Spleen (tissue), 11 donors: Measurements from ENCODE around the gene FTO. TPM values are rescaled to one million over a fixed set of nuclear protein-coding genes. Genes with fewer than 3 reads are reported as not detected.

Experiments
- DNase-seq: peaks from one replicate; pipeline ENCODE4 v3.0.0-alpha.2; 2020
- H3K27ac ChIP-seq, 8 donors: fragments of 200-600 bp; sonication (generic) in 7 of 8; 1 replicate in 4 of 8; 2 replicates in 4 of 8; pipeline versions ENCODE4 v1.5.0 to v1.8.0; 2016 to 2021; ENCODE audit warnings: inconsistent platforms in 4 of 8, mild to moderate bottlenecking in 4 of 8, moderate library complexity in 1 of 8
- H3K27me3 ChIP-seq, 7 donors: fragments of 200-600 bp; sonication (generic) in 6 of 7; replicated peaks in 1 of 7; 1 replicate in 4 of 7; 2 replicates in 3 of 7; pipeline versions ENCODE4 v1.5.0 to v1.8.0; 2016 to 2021; ENCODE audit warnings: inconsistent platforms in 3 of 7, mild to moderate bottlenecking in 1 of 7
- H3K36me3 ChIP-seq, 6 donors: fragments of 200-600 bp; sonication (generic) in 5 of 6; 1 replicate in 4 of 6; 2 replicates in 2 of 6; pipeline versions ENCODE4 v1.5.0 to v1.8.0; 2016 to 2021; ENCODE audit warnings: inconsistent platforms in 2 of 6
- H3K4me1 ChIP-seq, 6 donors: fragments of 200-600 bp; sonication (generic) in 5 of 6; 1 replicate in 3 of 6; 2 replicates in 3 of 6; pipeline versions ENCODE4 v1.5.0 to v1.8.0; 2016 to 2021; ENCODE audit warnings: inconsistent platforms in 3 of 6
- H3K4me3 ChIP-seq, 8 donors: fragments of 200-600 bp; sonication (generic) in 7 of 8; 1 replicate in 4 of 8; 2 replicates in 4 of 8; pipeline versions ENCODE4 v1.5.0 to v1.8.0; 2016 to 2021; ENCODE audit warnings: inconsistent platforms in 4 of 8, mild to moderate bottlenecking in 4 of 8, moderate library complexity in 2 of 8
- H3K9me3 ChIP-seq, 8 donors: fragments of 200-600 bp; sonication (generic) in 7 of 8; 1 replicate in 4 of 8; 2 replicates in 4 of 8; pipeline versions ENCODE4 v1.5.0 to v1.8.0; 2016 to 2021; ENCODE audit warnings: inconsistent platforms in 4 of 8
- CTCF ChIP-seq, 11 experiments: fragments of 200-600 bp in 7 of 11; fragments of 450-650 bp in 4 of 11; sonication (generic) in 4 of 11; IDR thresholded peaks in 8 of 11; conservative IDR thresholded peaks in 3 of 11; 1 replicate in 7 of 11; 2 replicates in 4 of 11; pipeline versions ENCODE4 v1.4.0 to v1.8.0; 2016 to 2021; ENCODE audit warnings: antibody characterized with exemption in 11 of 11, inconsistent platforms in 4 of 11, mild to moderate bottlenecking in 1 of 11
- POLR2A ChIP-seq, 3 donors: fragments of 450-650 bp; IDR thresholded peaks; one replicate each; pipeline ENCODE4 v1.5.1; 2017; ENCODE audit warnings: antibody characterized with exemption in 3 of 3, mild to moderate bottlenecking in 1 of 3
- POLR2AphosphoS5 ChIP-seq, 3 donors: sonication (generic); formaldehyde crosslinking; IDR thresholded peaks; one replicate each; pipeline ENCODE4 v1.5.1; 2017; ENCODE audit warnings: antibody characterized with exemption in 3 of 3
- WGBS, 5 donors: extraction: QIAGEN DNeasy Blood & Tissue Kit in 3 of 5; methylation state at CpG; one replicate each; pipeline versions ENCODE4 v1.1.5 to v1.1.7; 2013 to 2018; 5-methylcytosine and 5-hydroxymethylcytosine counted together
- intact Hi-C: fragments of 100-400 bp; cut with DNase I; formaldehyde crosslinking; loops from one replicate; pipeline ENCODE4 v1.15.0; 2023; ENCODE audit warnings: low total_unique reads
- polyA plus RNA-seq, 3 donors: library from polyadenylated mRNA; stranded (reverse); fragments of 200-250 nt; gene quantifications; one replicate each; pipeline ENCODE4 v1.2.1, GENCODE V29; 2013
- total RNA-seq, 7 donors: library from RNA; depleted of rRNA in 3 of 7; stranded (reverse); fragments of >200 nt in 3 of 7; fragmentation: NEBNext Ultra II Directional in 4 of 7; extraction: Animal tissue kit (Norgen Biotek cat#: 25700) in 4 of 7; gene quantifications; one replicate each; pipeline versions ENCODE4 v1.1.0 to v1.2.1, GENCODE V29; 2016 to 2021
- donor health status: healthy with polysubstance abuse.
- donor health status: DM: no; HTN: no; CAD: no; lungs with moderate emphysema.
- donor health status: DM: no; HTN: no; CAD: no.
- donor health status: Bipolar disorder and iron deficiency.
- donor health status: healthy.
- donor health status: DM: no; HTN: no; CAD: no.
- donor health status: DM: yes; HTN: yes; CAD: no.

FTO gene
- total and polyA plus RNA-seq, 10 donors = 6.8 to 89.8 (median 68.4) TPM

- no peak overlapping the region for H3K4me3 ChIP-seq
- peaks cover 0 to 5% (median 0%) of the 10 kb centered on the region in 6 donors for H3K36me3 ChIP-seq
- H3K4me1 ChIP-seq = no peaks in the 10 kb centered on the region
- no peak for DNase-seq
- intact Hi-C loops = no loop called here
- no peak for TF ChIP-seq POLR2A (IDR thresholded peaks at IDR 0.05)
- 91 to 96% (median 93%) methylated on average over 3 of the region's 3 CpGs for WGBS, 5 donors
- H3K27ac ChIP-seq = no peak overlapping the region
- H3K9me3 ChIP-seq = no peaks in the 10 kb centered on the region
- H3K27me3 ChIP-seq = no peaks in the 10 kb centered on the region
Observed at GRCh38 chr16:53989597-53989996, 285.6 kb downstream of the FTO start.

GRCh38 chr16:53991754-53992378 is 287.9 kb downstream of the FTO start:
- Histone ChIP-seq H3K36me3 (peaks cover 0 to 6% (median 0%) of the 10 kb centered on the region in 6 donors), H3K27me3 (no peaks in the 10 kb centered on the region), H3K27ac (no peak overlapping the region), H3K4me3 (no peak overlapping the region), H3K4me1 (no peaks in the 10 kb centered on the region), H3K9me3 (no peaks in the 10 kb centered on the region)
- WGBS, 5 donors = 29 to 43% (median 31%) methylated on average over 8 of the region's 8 CpGs
- TF ChIP-seq POLR2A (IDR thresholded peaks at IDR 0.05) (no peak), POLR2AphosphoS5 (IDR thresholded peaks at IDR 0.05) (no peak), CTCF (IDR thresholded peaks at IDR 0.05 in 8 of 11, conservative IDR thresholded peaks at IDR 0.05 in 3 of 11) (no peak)
- DNase-seq = no peak
- intact Hi-C loops = no loop called here

DNA sequence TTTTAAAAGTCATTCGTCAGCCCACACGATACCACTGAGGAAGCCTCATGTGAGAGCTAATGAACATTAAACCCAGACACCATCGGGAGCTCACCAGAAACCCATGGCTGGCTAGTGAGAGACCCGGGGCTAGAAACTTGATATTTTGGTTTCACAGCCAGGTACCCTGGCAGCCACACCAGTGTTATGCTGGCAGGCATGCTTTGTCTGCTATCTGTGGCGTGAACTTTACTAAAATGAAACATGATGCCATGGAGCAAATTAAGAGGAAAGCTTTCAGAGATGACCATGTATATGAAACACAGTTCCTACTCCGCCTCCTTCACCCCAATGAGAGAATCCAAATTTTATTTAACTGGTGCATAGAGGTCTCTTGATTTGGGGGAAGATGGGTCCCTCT is 291.4 kb downstream of the FTO start:
- intact Hi-C loops = no loop called here

DNA sequence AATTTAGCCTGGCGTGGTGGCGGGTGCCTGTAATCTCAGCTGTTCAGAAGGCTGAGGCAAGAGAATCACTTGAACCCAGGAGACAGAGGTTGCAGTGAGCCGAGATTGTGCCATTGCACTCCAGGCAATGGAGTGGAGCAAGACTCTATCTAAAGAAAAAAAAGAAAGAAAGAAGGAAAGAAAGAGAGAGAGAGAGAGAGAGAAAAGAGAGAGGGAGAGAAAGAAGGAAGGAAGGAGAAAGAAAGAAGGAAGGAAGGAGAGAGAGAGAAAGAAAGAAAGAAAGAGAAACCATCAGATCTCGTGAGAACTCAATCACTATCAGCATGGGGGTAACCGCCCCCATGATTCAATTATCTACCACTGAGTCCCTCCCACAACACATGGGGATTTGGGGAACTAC is 293.0 kb downstream of the FTO start:
- DNase-seq = no peak
- 89 to 97% (median 94%) methylated on average over 5 of the region's 5 CpGs for whole genome bisulfite sequencing, 5 donors
- intact Hi-C loops = no loop called here
- no peaks in the 10 kb centered on the region for H3K4me1 ChIP-seq
- TF ChIP-seq POLR2AphosphoS5 (IDR thresholded peaks at IDR 0.05) (no peak), CTCF (IDR thresholded peaks at IDR 0.05 in 8 of 11, conservative IDR thresholded peaks at IDR 0.05 in 3 of 11) (no peak), POLR2A (IDR thresholded peaks at IDR 0.05) (no peak)
- no peak overlapping the region for H3K4me3 ChIP-seq
- peaks cover 0 to 11% (median 0%) of the 10 kb centered on the region in 6 donors for H3K36me3 ChIP-seq
- no peak overlapping the region for H3K27ac ChIP-seq
- no peaks in the 10 kb centered on the region for H3K9me3 ChIP-seq
- no peaks in the 10 kb centered on the region for H3K27me3 ChIP-seq

More for the DNA sequence above, 291.4 kb downstream of the FTO start:
- WGBS, 5 donors = 88 to 95% (median 92%) methylated on average over 6 of the region's 6 CpGs
- Histone ChIP-seq H3K4me3 (no peak overlapping the region), H3K36me3 (peaks cover 0 to 6% (median 0%) of the 10 kb centered on the region in 6 donors), H3K9me3 (no peaks in the 10 kb centered on the region), H3K27me3 (no peaks in the 10 kb centered on the region), H3K27ac (no peak overlapping the region), H3K4me1 (no peaks in the 10 kb centered on the region)
- no peak for TF ChIP-seq CTCF (IDR thresholded peaks at IDR 0.05 in 8 of 11, conservative IDR thresholded peaks at IDR 0.05 in 3 of 11)
- no peak for TF ChIP-seq POLR2A (IDR thresholded peaks at IDR 0.05)
- TF ChIP-seq POLR2AphosphoS5 (IDR thresholded peaks at IDR 0.05) = no peak
- DNase-seq = no peak
